SK-N-SH (cell line): ENCODE results near the gene CDC27. TPM values are rescaled to one million over a fixed set of nuclear protein-coding genes. Genes with fewer than 3 reads are reported as not detected.

ENCODE experiments used
- CTCF ChIA-PET: fragments of 300-600, 350-600 bp; formaldehyde crosslinking; extraction: SDS; loops from one replicate; lab custom pipeline; 2021; lab: Yijun Ruan, JAX
- POLR2A ChIA-PET: fragments of 350-600 bp; sonication (Branson Sonifier 250); formaldehyde crosslinking; extraction: SDS; loops from one replicate; lab custom pipeline; 2020; ENCODE audit warnings: antibody characterized with exemption, inconsistent platforms; lab: Yijun Ruan, JAX
- DNase-seq: peaks from one replicate; pipeline ENCODE4 v3.0.0; 2012
- H2AFZ ChIP-seq: fragments of 200-600 bp; sonication (generic); 2 replicates; pipeline ENCODE4 v1.8.1; 2016; ENCODE audit warnings: antibody characterized with exemption, mild to moderate bottlenecking, low read depth
- H3F3A ChIP-seq: fragments of 200-600 bp; sonication (generic); replicated peaks from 2 replicates; pipeline ENCODE3; 2016; ENCODE audit warnings: antibody characterized with exemption, mild to moderate bottlenecking; ENCODE audit not compliant: insufficient read depth
- H3K27ac ChIP-seq, 2 experiments: fragments of 200-500 bp in 1 of 2; fragments of 200-600 bp in 1 of 2; sonication (Bioruptor generic) in 1 of 2; sonication (generic), shearing (Covaris generic) in 1 of 2; 2 replicates each; pipeline versions ENCODE4 v1.5.1 to v1.6.1; 2014 to 2016; ENCODE audit warnings: low read depth in 2 of 2, inconsistent platforms in 1 of 2, low read length in 1 of 2, mild to moderate bottlenecking in 1 of 2, mixed read lengths in 1 of 2
- H3K27me3 ChIP-seq: fragments of 200-600 bp; sonication (generic), shearing (Covaris generic); 2 replicates; pipeline ENCODE4 v1.6.1; 2016; ENCODE audit warnings: mixed run types; ENCODE audit not compliant: insufficient read depth
- H3K36me3 ChIP-seq, 2 experiments: fragments of 200-500 bp in 1 of 2; fragments of 200-600 bp in 1 of 2; sonication (Bioruptor generic) in 1 of 2; sonication (generic) in 1 of 2; replicated peaks in 1 of 2; 2 replicates each; pipeline versions ENCODE3 to v1.5.1; 2014 to 2016; ENCODE audit warnings: low read length in 1 of 2, mild to moderate bottlenecking in 1 of 2; ENCODE audit not compliant: insufficient read depth in 2 of 2, control insufficient read depth in 1 of 2
- H3K4me1 ChIP-seq, 2 experiments: fragments of 200-500 bp in 1 of 2; fragments of 200-600 bp in 1 of 2; sonication (Bioruptor generic) in 1 of 2; sonication (generic), shearing (Covaris generic) in 1 of 2; 2 replicates each; pipeline versions ENCODE4 v1.5.1 to v1.6.1; 2014 to 2016; ENCODE audit warnings: low read depth in 1 of 2, low read length in 1 of 2, mixed run types in 1 of 2; ENCODE audit not compliant: insufficient read depth in 2 of 2, control insufficient read depth in 1 of 2
- H3K4me2 ChIP-seq: fragments of 200-600 bp; sonication (generic), shearing (Covaris generic); 2 replicates; pipeline ENCODE4 v1.6.1; 2017; ENCODE audit warnings: mixed run types
- H3K4me3 ChIP-seq, 2 experiments: fragments of 200-500 bp in 1 of 2; fragments of 200-600 bp in 1 of 2; sonication (Bioruptor generic) in 1 of 2; sonication (generic), shearing (Covaris generic) in 1 of 2; 2 replicates each; pipeline versions ENCODE4 v1.5.1 to v1.8.1; 2014 to 2016; ENCODE audit warnings: low read depth in 2 of 2, inconsistent platforms in 1 of 2, low read length in 1 of 2, mild to moderate bottlenecking in 1 of 2, mixed read lengths in 1 of 2, moderate library complexity in 1 of 2
- H3K79me2 ChIP-seq: fragments of 200-600 bp; sonication (generic); 2 replicates; pipeline ENCODE4 v1.8.1; 2017; ENCODE audit warnings: mild to moderate bottlenecking; ENCODE audit not compliant: insufficient read depth
- H3K9ac ChIP-seq: fragments of 200-600 bp; sonication (generic); 2 replicates; pipeline ENCODE4 v1.6.1; 2017; ENCODE audit warnings: mixed run types
- H3K9me2 ChIP-seq: fragments of 200-600 bp; sonication (generic); 2 replicates; pipeline ENCODE4 v1.6.1; 2017; ENCODE audit warnings: mixed run types
- H3K9me3 ChIP-seq: fragments of 200-600 bp; sonication (generic); 2 replicates; pipeline ENCODE4 v1.6.1; 2017; ENCODE audit warnings: mixed run types, mild to moderate bottlenecking, moderate library complexity
- H4K20me1 ChIP-seq: fragments of 200-600 bp; sonication (generic); 2 replicates; pipeline ENCODE4 v1.6.1; 2017; ENCODE audit warnings: mild to moderate bottlenecking, mixed run types; ENCODE audit not compliant: insufficient read depth
- CHD2 ChIP-seq: fragments of 150-350 bp; IDR thresholded peaks from 2 replicates; pipeline ENCODE4 v1.6.1; 2018; ENCODE audit warnings: low read length; ENCODE audit not compliant: partially characterized antibody
- ELF1 ChIP-seq: IDR thresholded peaks from 2 replicates; pipeline ENCODE4 v1.4.0; 2012
- EP300 ChIP-seq, 2 experiments: IDR thresholded peaks; 2 replicates each; pipeline versions ENCODE4 v1.4.0 to v1.6.1; 2012; ENCODE audit warnings: borderline replicate concordance in 1 of 2, low read depth in 1 of 2, low read length in 1 of 2
- FOSL2 ChIP-seq: IDR thresholded peaks from 2 replicates; pipeline ENCODE4 v1.4.0; 2012; ENCODE audit warnings: low read depth, mild to moderate bottlenecking, moderate library complexity, borderline replicate concordance
- JUND ChIP-seq: IDR thresholded peaks from 2 replicates; pipeline ENCODE4 v1.4.0; 2012
- MEF2A ChIP-seq: IDR thresholded peaks from 2 replicates; pipeline ENCODE4 v1.4.0; 2012; ENCODE audit warnings: low read depth, borderline replicate concordance
- NFIC ChIP-seq: IDR thresholded peaks from 2 replicates; pipeline ENCODE4 v1.4.0; 2012; ENCODE audit warnings: borderline replicate concordance
- RAD21 ChIP-seq: IDR thresholded peaks from 2 replicates; pipeline ENCODE4 v1.6.1; 2012; ENCODE audit warnings: mild to moderate bottlenecking, low read length
- RFX5 ChIP-seq: IDR thresholded peaks from 2 replicates; pipeline ENCODE4 v1.6.1; 2012; ENCODE audit warnings: mild to moderate bottlenecking, improper control_type of control experiment, low read length
- RXRA ChIP-seq: IDR thresholded peaks from 2 replicates; pipeline ENCODE4 v1.4.0; 2012; ENCODE audit warnings: low read depth, mild to moderate bottlenecking, borderline replicate concordance
- TAF1 ChIP-seq: IDR thresholded peaks from 2 replicates; pipeline ENCODE4 v1.6.1; 2012; ENCODE audit warnings: low read depth, mild to moderate bottlenecking, low read length, moderate library complexity, borderline replicate concordance
- TCF12 ChIP-seq: IDR thresholded peaks from 2 replicates; pipeline ENCODE4 v1.4.0; 2012
- TEAD4 ChIP-seq: IDR thresholded peaks from 2 replicates; pipeline ENCODE4 v1.4.0; 2012; ENCODE audit warnings: mild to moderate bottlenecking, borderline replicate concordance; ENCODE audit not compliant: insufficient read depth
- YY1 ChIP-seq: IDR thresholded peaks from 2 replicates; pipeline ENCODE4 v1.4.0; 2012; ENCODE audit warnings: low read depth, mild to moderate bottlenecking
- WGBS: methylation state at CpG from one replicate; pipeline ENCODE4 v1.1.6; 2017; ENCODE audit warnings: low lambda C conversion rate; 5-methylcytosine and 5-hydroxymethylcytosine counted together
- polyA plus RNA-seq, 3 experiments: library from polyadenylated mRNA; depleted of rRNA; stranded (reverse); fragments of >200 nt; gene quantifications; 2 replicates each; pipeline ENCODE4 v1.2.3, GENCODE V29; 2012
- TF ChIP-seq, protein P1 (sequence below): IDR thresholded peaks from 2 replicates; pipeline ENCODE4 v1.6.1; 2012; ENCODE audit warnings: mild to moderate bottlenecking, low read depth, low read length, moderate library complexity
- TF ChIP-seq, protein P2 (sequence below): IDR thresholded peaks from 2 replicates; pipeline ENCODE4 v1.4.0; 2012; ENCODE audit warnings: low read depth, borderline replicate concordance
- TF ChIP-seq, protein P3 (sequence below): IDR thresholded peaks from 2 replicates; pipeline ENCODE4; 2012
- TF ChIP-seq, protein P4 (sequence below): fragments of 150-350 bp; IDR thresholded peaks from 2 replicates; pipeline ENCODE4 v1.6.1; 2016; ENCODE audit warnings: mild to moderate bottlenecking, low read depth, low read length

The CDC27 gene
- polyA plus RNA-seq, 1 of the 3 experiments (the other 2 are of a cell fraction), result 44.3 TPM

DNA sequence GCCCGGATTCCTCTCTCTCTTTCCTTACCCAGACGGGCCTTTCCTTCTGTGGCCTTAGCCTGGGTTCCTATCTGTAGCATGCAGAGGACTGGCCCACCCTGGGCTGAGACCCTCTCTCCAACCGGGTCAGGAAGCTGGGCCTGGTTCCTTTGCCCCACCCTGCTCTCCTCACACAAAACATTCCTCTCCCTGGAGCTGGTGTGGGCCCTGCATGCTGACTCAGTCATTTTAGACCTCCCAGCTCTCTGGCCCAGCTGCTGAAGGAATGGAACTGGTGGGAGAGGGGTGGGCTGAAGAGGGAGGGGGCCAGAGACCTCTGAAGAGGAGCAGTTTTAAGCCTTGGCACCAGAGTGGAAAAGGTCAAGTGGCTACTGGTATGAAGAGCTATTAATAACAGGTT lies 21.0 kb upstream of the CDC27 start:
- Histone ChIP-seq H4K20me1 (no peaks in the 10 kb centered on the region), H3K4me2 (no peak overlapping the region), H3K9me2 (no peaks in the 10 kb centered on the region), H3K9ac (no peak overlapping the region), H3K4me3 (no peak overlapping the region), H3F3A (peaks cover 3% of the 10 kb centered on the region), H3K27ac (no peak overlapping the region), H3K27me3 (no peaks in the 10 kb centered on the region), H3K36me3 (no peaks in the 10 kb centered on the region), H3K9me3 (no peaks in the 10 kb centered on the region), H3K79me2 (no peaks in the 10 kb centered on the region), H3K4me1 (no peaks in the 10 kb centered on the region), H2AFZ (no peak overlapping the region)
- ChIA-PET POLR2A (interaction anchor here (1.1 kb wide), 1 partner anchor 25 kb away, joined by 3 read pairs; no protein-coding TSS in a partner anchor), CTCF (interaction anchor here (0.9 to 5.3 kb wide), 5 partner anchors 11 to 106 kb away, joined by 3 to 23 read pairs (median 5); no protein-coding TSS in a partner anchor)
- no peak for DNase-seq
- no peak for TF ChIP-seq FOSL2
- TF ChIP-seq TCF12, result no peak
- 57% methylated on average over 3 of the region's 3 CpGs for WGBS

DNA sequence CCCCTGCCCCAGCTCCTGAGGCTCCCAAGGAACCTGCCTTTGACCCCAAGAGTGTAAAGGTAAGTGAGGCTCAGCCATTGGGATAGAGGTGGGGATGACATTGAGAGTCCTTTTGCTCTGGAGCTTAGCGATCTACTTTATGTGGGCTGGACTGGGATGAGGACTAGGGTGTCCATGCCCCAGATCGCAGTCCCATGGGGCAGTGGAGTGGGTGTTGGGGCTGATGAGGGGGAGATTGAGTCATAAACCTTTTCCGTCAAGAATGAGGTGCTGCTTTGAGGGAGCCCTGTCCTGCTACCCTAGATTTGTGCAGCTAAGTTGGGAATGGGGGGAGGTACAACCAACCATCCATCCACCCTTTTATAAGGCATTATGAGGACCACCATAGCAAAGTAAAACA lies 20.4 kb upstream of the CDC27 start:
- Histone ChIP-seq H3K79me2 (no peaks in the 10 kb centered on the region), H3K9ac (no peak overlapping the region), H3K27ac (no peak overlapping the region), H3K9me2 (no peaks in the 10 kb centered on the region), H3K27me3 (no peaks in the 10 kb centered on the region), H3K4me3 (no peak overlapping the region), H3K9me3 (no peaks in the 10 kb centered on the region), H3K36me3 (no peaks in the 10 kb centered on the region), H3F3A (peaks cover 3% of the 10 kb centered on the region), H4K20me1 (no peaks in the 10 kb centered on the region), H3K4me1 (no peaks in the 10 kb centered on the region), H2AFZ (no peak overlapping the region), H3K4me2 (no peak overlapping the region)
- WGBS, result 73% methylated on average over 3 of the region's 3 CpGs
- POLR2A ChIA-PET, result no interaction called here
- no peak for DNase-seq
- TF ChIP-seq RXRA, result no peak
- TF ChIP-seq, protein P1, sequence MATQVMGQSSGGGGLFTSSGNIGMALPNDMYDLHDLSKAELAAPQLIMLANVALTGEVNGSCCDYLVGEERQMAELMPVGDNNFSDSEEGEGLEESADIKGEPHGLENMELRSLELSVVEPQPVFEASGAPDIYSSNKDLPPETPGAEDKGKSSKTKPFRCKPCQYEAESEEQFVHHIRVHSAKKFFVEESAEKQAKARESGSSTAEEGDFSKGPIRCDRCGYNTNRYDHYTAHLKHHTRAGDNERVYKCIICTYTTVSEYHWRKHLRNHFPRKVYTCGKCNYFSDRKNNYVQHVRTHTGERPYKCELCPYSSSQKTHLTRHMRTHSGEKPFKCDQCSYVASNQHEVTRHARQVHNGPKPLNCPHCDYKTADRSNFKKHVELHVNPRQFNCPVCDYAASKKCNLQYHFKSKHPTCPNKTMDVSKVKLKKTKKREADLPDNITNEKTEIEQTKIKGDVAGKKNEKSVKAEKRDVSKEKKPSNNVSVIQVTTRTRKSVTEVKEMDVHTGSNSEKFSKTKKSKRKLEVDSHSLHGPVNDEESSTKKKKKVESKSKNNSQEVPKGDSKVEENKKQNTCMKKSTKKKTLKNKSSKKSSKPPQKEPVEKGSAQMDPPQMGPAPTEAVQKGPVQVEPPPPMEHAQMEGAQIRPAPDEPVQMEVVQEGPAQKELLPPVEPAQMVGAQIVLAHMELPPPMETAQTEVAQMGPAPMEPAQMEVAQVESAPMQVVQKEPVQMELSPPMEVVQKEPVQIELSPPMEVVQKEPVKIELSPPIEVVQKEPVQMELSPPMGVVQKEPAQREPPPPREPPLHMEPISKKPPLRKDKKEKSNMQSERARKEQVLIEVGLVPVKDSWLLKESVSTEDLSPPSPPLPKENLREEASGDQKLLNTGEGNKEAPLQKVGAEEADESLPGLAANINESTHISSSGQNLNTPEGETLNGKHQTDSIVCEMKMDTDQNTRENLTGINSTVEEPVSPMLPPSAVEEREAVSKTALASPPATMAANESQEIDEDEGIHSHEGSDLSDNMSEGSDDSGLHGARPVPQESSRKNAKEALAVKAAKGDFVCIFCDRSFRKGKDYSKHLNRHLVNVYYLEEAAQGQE, result no peak
- TF ChIP-seq, protein P2, sequence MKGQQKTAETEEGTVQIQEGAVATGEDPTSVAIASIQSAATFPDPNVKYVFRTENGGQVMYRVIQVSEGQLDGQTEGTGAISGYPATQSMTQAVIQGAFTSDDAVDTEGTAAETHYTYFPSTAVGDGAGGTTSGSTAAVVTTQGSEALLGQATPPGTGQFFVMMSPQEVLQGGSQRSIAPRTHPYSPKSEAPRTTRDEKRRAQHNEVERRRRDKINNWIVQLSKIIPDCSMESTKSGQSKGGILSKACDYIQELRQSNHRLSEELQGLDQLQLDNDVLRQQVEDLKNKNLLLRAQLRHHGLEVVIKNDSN, result no peak
- no peak for TF ChIP-seq YY1
- no peak for TF ChIP-seq TEAD4
- TF ChIP-seq MEF2A, result no peak
- no peak for TF ChIP-seq RAD21
- no peak for TF ChIP-seq TAF1
- no peak for TF ChIP-seq EP300 (IDR thresholded peaks at IDR 0.05; ENCODE audit: borderline replicate concordance in 1 of 2, low read depth in 1 of 2, low read length in 1 of 2)
- no peak for TF ChIP-seq ELF1
- TF ChIP-seq, protein P3, sequence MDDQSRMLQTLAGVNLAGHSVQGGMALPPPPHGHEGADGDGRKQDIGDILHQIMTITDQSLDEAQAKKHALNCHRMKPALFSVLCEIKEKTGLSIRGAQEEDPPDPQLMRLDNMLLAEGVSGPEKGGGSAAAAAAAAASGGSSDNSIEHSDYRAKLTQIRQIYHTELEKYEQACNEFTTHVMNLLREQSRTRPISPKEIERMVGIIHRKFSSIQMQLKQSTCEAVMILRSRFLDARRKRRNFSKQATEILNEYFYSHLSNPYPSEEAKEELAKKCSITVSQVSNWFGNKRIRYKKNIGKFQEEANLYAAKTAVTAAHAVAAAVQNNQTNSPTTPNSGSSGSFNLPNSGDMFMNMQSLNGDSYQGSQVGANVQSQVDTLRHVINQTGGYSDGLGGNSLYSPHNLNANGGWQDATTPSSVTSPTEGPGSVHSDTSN, result no peak
- no peak for TF ChIP-seq RFX5
- no peak for TF ChIP-seq CHD2
- TF ChIP-seq, protein P4, sequence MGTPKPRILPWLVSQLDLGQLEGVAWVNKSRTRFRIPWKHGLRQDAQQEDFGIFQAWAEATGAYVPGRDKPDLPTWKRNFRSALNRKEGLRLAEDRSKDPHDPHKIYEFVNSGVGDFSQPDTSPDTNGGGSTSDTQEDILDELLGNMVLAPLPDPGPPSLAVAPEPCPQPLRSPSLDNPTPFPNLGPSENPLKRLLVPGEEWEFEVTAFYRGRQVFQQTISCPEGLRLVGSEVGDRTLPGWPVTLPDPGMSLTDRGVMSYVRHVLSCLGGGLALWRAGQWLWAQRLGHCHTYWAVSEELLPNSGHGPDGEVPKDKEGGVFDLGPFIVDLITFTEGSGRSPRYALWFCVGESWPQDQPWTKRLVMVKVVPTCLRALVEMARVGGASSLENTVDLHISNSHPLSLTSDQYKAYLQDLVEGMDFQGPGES, result no peak
- no peak for TF ChIP-seq NFIC
- no peak for TF ChIP-seq JUND
- CTCF ChIA-PET, result interaction anchor here (0.9 to 5.3 kb wide), 5 partner anchors 11 to 106 kb away, joined by 3 to 23 read pairs (median 5); no protein-coding TSS in a partner anchor
